Stimulated activated CD4-positive, alpha-beta T cell treated with anti-CD3 and anti-CD28 coated beads, Interleukin-1b, Interleukin-23, amount 100 ng/mL, for 24 hours (primary cell): ENCODE results near the gene FOXM1.

Experiments used
- DNase-seq, 4 experiments: peaks; one replicate each; pipeline ENCODE4 v3.0.0-alpha.2; 2020; ENCODE audit warnings: low read depth in 4 of 4, low spot score in 1 of 4

The FOXM1 gene

GRCh38 chr12:2877047-2877952 is at the start of gene FOXM1, which contains the start of gene RHNO1:
FOXM1 (minus strand) TSS chr12:2877174; CDS start chr12:2874478, 2,696 bp downstream.
RHNO1 (plus strand) TSS chr12:2877223; CDS start chr12:2885367, 8,144 bp downstream.
- peak; percentile 65 to 81 (median 74) for DNase-seq

GRCh38 chr12:2925322-2925995 is 48.5 kb upstream of the FOXM1 start:
- no peak for DNase-seq

- no peak for DNase-seq
Measured at GRCh38 chr12:2924019-2924418, 47.0 kb upstream of the FOXM1 start.

GRCh38 chr12:2923057-2923456 is 46.1 kb upstream of the FOXM1 start:
- no peak for DNase-seq

GRCh38 chr12:2922329-2922728 is 45.4 kb upstream of the FOXM1 start:
- no peak for DNase-seq

GRCh38 chr12:2919249-2919648 is 42.3 kb upstream of the FOXM1 start:
- no peak for DNase-seq

- DNase-seq, result no peak
Measured at GRCh38 chr12:2912216-2912575, 35.2 kb upstream of the FOXM1 start.

- no peak for DNase-seq
Measured at GRCh38 chr12:2904260-2904659, 27.3 kb upstream of the FOXM1 start.

GRCh38 chr12:2902272-2902880 is 25.4 kb upstream of the FOXM1 start:
- no peak for DNase-seq

- no peak for DNase-seq
Measured at GRCh38 chr12:2900642-2901041, 23.7 kb upstream of the FOXM1 start.

GRCh38 chr12:2897418-2897817 is 20.4 kb upstream of the FOXM1 start:
- DNase-seq, result no peak

GRCh38 chr12:2895511-2895910 is 18.5 kb upstream of the FOXM1 start:
- no peak for DNase-seq

- no peak for DNase-seq
Measured at GRCh38 chr12:2895051-2895451, 18.1 kb upstream of the FOXM1 start.

GRCh38 chr12:2893007-2893406 is 16.0 kb upstream of the FOXM1 start:
- DNase-seq, result no peak

- no peak for DNase-seq
Measured at GRCh38 chr12:2892246-2892645, 15.3 kb upstream of the FOXM1 start.

GRCh38 chr12:2891240-2892053 is 14.5 kb upstream of the FOXM1 start:
- DNase-seq, result no peak

- DNase-seq, result peak; percentile 93 to 97 (median 96)
Measured at GRCh38 chr12:2890388-2891239, 13.6 kb upstream of the FOXM1 start, which contains the start of gene TULP3. TULP3 (plus strand) TSS chr12:2890891; CDS start chr12:2890948, 57 bp downstream.

- DNase-seq, result no peak
Measured at GRCh38 chr12:2890001-2890387, 13.0 kb upstream of the FOXM1 start.

- no peak for DNase-seq
Measured at GRCh38 chr12:2886768-2887450, 9.9 kb upstream of the FOXM1 start.
